Lower leg skin (tissue), 3 donors: ENCODE data around the gene AQP1.

Experiments used
- POLR2A ChIP-seq, 2 donors: fragments of 450-650 bp; IDR thresholded peaks; one replicate each; pipeline ENCODE4 v1.6.1; 2016 to 2017; ENCODE audit warnings: antibody characterized with exemption in 2 of 2, mild to moderate bottlenecking in 1 of 2, moderate library complexity in 1 of 2
- TF ChIP-seq, protein P1 (sequence below), 3 donors: fragments of 450-650 bp; IDR thresholded peaks; one replicate each; pipeline ENCODE4 v1.5.1; 2016; ENCODE audit warnings: antibody characterized with exemption in 3 of 3, mild to moderate bottlenecking in 3 of 3, moderate library complexity in 2 of 3

DNA sequence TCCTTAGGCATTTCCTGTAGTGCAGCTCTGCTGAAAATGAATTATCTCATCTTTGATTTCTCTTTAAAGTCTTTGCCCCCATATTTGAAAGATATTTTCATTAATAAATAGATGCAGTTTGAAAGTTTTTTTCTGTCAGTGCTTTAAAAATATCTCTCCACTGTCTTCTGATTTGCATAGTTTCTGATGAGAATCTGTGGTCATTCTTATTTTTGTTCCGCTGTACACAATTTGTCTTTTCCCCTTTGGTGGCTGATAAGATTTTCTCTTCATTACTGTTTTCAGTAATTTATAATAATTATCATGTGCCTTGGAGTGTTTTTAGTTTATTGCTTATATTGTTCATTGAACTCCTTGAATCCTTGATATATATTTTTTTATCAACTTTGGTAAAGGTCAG, 45.1 kb downstream of the AQP1 start:
- TF ChIP-seq, protein P1, sequence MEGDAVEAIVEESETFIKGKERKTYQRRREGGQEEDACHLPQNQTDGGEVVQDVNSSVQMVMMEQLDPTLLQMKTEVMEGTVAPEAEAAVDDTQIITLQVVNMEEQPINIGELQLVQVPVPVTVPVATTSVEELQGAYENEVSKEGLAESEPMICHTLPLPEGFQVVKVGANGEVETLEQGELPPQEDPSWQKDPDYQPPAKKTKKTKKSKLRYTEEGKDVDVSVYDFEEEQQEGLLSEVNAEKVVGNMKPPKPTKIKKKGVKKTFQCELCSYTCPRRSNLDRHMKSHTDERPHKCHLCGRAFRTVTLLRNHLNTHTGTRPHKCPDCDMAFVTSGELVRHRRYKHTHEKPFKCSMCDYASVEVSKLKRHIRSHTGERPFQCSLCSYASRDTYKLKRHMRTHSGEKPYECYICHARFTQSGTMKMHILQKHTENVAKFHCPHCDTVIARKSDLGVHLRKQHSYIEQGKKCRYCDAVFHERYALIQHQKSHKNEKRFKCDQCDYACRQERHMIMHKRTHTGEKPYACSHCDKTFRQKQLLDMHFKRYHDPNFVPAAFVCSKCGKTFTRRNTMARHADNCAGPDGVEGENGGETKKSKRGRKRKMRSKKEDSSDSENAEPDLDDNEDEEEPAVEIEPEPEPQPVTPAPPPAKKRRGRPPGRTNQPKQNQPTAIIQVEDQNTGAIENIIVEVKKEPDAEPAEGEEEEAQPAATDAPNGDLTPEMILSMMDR (IDR thresholded peaks at IDR 0.05) = no peak
- no peak for TF ChIP-seq POLR2A (IDR thresholded peaks at IDR 0.05)
